A172 (cell line): Measurements from ENCODE around the gene PDE10A. TPM values are rescaled to one million over a fixed set of nuclear protein-coding genes. Genes with fewer than 3 reads are reported as not detected.

Source experiments
- DNase-seq: peaks from one replicate; pipeline ENCODE4 v3.0.0-alpha.2; 2015; ENCODE audit warnings: low spot score
- total RNA-seq: library from RNA; depleted of rRNA; stranded (reverse); fragments of >200 nt; shearing (Covaris generic); gene quantifications from 2 replicates; pipeline ENCODE4 v1.2.3, GENCODE V29; 2014; rRNA removed

The PDE10A gene
- total RNA-seq: 12.1 and 13.9 TPM in 2 replicates

DNA sequence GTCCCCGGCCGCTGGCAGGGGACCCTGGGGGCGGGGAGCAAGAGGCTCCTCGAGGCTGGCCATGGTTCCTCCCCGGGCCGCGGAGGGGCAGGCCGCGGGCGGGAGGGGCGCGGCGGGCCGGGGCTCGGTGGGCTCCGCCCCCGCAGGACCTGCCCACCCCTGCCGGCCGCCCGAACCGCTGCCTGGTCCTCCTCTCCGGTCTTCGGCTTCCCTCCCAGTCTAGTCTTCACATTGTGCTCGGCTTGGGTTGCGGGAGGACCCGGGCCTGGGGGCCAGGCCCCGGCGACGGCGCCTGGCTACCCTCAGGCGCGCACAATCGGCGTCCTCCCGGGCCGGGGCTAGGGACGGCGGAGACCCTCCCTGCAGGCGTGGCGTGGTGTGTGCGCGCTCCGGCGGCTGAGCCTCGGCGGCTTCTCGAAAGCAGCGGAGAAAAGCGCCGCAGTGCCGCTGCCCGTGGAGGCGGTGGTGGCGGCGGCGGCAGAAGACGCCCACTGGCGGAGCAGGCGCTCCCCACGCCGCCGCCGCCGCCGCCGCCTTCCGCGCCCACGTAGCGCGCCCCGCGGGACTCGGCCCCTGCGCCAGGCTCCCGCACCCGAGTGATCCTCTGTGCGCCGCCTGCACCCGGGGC lies at the start of gene PDE10A:
Gene PDE10A, minus strand, starts transcription at position 493 of the 628 bp plus-strand sequence. Its CDS starts 430 bp downstream, at position 63.
- DNase-seq: peak; percentile 37

- no peak for DNase-seq
Measured at GRCh38 chr6:165708985-165709576, 46.0 kb upstream of the PDE10A start.

GRCh38 chr6:165707067-165707853 lies 44.2 kb upstream of the PDE10A start:
- no peak for DNase-seq

DNA sequence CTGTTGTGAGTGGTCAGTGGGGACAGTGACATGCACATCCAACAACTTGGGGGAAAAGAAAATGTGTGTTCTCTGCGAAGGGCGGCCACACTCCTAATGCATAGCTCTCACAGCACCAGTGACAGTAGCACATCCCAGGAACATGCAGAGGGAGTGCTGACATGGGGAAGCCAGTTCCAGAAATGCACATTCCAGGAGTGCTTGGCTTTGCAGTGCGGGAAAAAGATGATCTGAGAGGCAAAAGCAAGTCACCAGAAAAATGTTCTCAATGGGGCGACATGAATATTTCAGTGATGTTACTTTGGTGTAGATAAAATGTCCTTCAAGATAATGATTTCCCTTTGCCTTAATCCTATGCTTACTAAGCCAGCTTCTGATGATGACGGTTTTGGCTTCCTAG lies 42.9 kb upstream of the PDE10A start:
- DNase-seq: no peak

DNA sequence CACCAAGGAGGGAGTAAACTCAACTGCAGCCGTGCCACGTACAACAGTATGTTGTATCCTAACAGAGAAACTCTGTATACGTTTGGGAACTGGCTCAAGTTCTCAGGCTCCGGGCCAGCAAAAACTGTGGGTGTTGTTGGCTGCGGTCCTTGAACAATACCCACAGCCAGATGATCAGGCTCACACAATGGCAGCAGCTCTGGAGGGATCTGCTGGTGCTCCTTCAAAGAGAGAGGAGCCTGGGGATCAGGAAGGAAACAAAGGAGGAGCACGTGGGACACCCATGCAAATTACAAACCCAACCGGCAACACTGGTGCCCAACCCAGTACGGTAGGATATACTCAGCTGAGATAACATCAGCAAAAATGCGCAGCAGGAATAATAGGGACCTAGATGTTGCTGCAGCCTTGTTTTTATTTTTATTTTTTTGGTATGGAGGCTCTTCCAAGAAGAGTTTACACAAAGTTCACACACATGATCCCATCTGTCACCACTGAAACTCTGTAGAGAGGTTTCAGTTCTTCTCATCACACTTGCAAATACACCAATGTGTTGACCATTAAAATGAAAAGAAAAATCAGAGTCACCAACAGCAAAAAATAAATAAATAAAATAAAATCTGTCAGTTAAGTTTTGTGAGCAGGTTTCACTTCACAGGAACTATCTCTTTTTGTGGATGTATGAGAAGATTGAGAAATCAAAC lies 41.2 kb upstream of the PDE10A start:
- no peak for DNase-seq

- DNase-seq: no peak
Measured at GRCh38 chr6:165702669-165703068, 39.6 kb upstream of the PDE10A start.

- DNase-seq: no peak
Measured at GRCh38 chr6:165701564-165702354, 38.7 kb upstream of the PDE10A start.

GRCh38 chr6:165701005-165701404 lies 38.0 kb upstream of the PDE10A start:
- DNase-seq: no peak

DNA sequence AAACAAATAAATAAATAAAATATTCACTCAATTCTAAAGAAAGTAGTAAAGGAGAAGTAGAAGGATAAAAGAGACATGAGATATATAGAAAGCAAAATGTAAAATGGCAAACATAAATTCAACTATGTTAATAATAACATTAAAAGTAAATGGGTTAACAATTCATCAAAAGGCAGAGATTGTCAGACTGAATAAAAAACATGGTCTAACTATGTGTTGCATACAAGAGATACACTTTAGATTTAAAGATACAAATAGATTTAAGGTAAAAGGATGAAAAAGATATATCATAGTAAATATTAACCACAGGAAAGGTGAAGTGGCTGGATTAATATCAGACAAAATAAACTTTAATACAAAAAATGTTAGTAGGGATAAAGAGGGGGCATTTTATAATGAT lies 35.8 kb upstream of the PDE10A start:
- no peak for DNase-seq

- no peak for DNase-seq
Measured at GRCh38 chr6:165697171-165697570, 34.1 kb upstream of the PDE10A start.

DNA sequence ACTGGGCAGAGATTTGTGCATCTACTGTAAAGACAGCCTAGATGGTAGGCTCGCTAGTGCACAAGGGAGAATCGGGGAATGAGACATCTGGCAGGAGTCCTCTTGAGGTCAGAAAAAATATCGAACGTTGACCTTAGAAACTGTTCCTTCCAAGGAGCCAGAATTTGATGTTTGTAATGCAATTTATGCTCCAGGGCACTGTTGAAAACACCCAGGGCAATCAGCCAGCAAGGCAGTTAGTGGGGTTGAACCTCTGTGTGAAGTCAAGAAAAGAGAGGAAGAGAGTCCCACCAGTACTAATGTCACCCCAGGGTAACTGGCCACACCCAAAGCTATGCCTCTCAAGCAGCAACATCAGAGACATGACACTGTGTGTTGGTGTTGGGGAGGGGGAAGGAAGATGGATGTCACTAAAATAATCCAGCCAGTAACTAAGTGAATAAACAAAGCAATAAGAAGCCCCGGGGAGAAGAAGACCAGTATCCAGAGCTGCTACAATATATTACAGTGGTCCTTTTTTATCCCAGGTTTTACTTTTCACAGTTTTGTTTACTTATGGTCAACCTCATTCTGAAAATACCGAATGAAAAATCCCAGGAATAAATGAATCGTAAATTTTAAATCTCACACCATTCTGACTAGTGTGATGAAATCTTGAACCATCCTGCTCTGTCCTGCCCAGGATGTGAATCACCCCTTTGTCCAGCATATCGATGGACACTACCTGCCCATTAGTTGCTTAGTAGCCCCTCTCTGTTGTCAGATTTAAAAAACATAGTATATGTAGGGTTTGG lies 32.9 kb upstream of the PDE10A start:
- peak; percentile 52 for DNase-seq

GRCh38 chr6:165694296-165694695 lies 31.3 kb upstream of the PDE10A start:
- DNase-seq: no peak

GRCh38 chr6:165692106-165692653 lies 29.1 kb upstream of the PDE10A start:
- no peak for DNase-seq

- no peak for DNase-seq
Measured at GRCh38 chr6:165689699-165690098, 26.7 kb upstream of the PDE10A start.

GRCh38 chr6:165686596-165687365 lies 23.7 kb upstream of the PDE10A start:
- DNase-seq: no peak

DNA sequence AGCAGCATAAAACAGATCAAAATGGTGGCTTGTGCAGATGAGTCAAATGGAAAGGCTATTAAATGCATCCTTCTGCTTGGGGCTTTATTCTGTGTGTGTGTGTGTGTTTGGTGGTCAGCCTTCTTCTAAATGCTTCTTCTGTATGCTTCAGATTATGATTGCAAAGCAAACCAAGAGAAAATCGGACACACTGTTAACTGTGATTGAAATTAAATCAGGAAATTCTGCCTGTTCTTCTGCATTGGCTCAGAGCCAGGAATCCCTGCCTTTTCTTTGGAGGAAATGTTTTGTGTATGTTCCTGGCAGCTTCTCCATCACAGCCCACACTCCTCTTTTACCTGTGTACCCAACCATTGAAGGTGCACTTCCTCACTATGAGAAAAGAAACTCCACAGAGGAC lies 22.3 kb upstream of the PDE10A start:
- no peak for DNase-seq

DNA sequence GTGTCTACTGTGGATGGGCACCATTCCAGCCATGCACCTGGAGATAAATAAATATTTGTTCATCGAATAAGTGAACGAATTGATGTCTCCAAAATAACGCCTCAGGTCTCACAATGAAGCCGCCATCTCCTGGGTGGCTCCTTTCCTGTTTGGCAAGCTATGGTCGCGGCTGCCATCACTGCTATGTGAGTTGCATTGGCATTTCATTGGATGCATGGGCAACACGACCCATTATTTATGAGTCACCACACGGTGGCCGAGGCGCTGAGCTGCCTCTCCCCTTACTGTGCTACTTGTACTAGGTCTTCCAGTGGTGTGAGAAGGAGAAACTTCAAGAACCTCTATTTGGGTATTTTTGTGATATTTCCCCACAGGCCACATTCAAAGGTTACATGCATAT lies 21.3 kb upstream of the PDE10A start:
- DNase-seq: no peak

GRCh38 chr6:165680975-165681374 lies 17.9 kb upstream of the PDE10A start:
- no peak for DNase-seq

DNA sequence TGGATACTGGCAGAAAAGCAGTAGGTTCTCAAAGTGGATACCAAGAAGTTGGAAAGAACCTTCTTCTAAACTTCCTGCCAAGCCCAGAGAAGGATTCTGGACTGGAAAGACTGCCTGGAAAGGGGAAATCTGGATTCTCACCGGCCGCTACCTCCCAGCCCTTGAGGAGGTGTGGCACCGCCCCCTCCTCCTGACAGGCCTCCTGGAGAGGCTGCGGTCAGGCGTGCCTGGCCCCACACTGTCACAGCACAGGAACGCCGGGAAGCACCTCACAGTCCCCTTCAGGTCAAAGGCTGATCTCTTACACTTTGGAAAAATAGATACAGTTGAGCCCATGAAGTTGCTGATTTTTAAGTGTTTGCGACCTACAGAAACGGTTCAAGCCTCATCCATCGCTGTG lies 16.3 kb upstream of the PDE10A start:
- DNase-seq: no peak

DNA sequence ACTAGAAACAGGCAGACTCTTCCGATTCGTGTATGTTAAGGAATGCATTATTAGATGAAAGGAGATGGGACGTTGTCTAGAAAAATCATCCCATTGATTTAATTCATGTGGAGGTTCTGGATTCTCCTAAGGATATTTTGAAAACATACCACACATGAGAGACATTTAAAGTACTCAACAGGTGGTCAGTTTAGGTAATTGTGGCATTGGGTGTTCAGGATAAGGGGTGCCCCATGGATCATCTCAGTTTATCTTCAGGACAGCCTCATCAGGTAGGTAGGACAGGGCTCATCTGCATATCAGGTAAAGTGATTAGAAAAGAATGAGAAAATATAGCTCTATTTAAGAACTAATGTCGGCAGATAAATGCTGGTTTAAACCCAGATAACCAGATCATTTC lies 15.9 kb upstream of the PDE10A start:
- no peak for DNase-seq
